Liver (tissue), 3 donors: ENCODE results near the gene ARID5B.

ENCODE experiments used
- CTCF ChIP-seq: fragments of 150-350 bp; IDR thresholded peaks from 2 replicates; pipeline ENCODE4 v1.5.1; 2017; ENCODE audit warnings: improper control_type of control experiment, low read depth, low read length; ENCODE audit not compliant: missing input control
- EGR1 ChIP-seq, 2 donors: IDR thresholded peaks; 2 replicates each; pipeline ENCODE4 v1.6.1; 2016 to 2018; ENCODE audit warnings: antibody characterized with exemption in 2 of 2, low read depth in 2 of 2
- FOXA1 ChIP-seq: IDR thresholded peaks from 2 replicates; pipeline ENCODE4 v1.6.1; 2016; ENCODE audit warnings: antibody characterized with exemption
- GABPA ChIP-seq, 2 donors: IDR thresholded peaks in 1 of 2; conservative IDR thresholded peaks in 1 of 2; 2 replicates each; pipeline ENCODE4 v1.6.1; 2016; ENCODE audit warnings: antibody characterized with exemption in 2 of 2, mild to moderate bottlenecking in 1 of 2, moderate library complexity in 1 of 2
- JUND ChIP-seq, 2 donors: IDR thresholded peaks; 2 replicates each; pipeline ENCODE4 v1.6.1; 2016; ENCODE audit warnings: antibody characterized with exemption in 2 of 2
- RAD21 ChIP-seq, 2 donors: IDR thresholded peaks; 2 replicates each; pipeline ENCODE4 v1.6.1; 2016; ENCODE audit warnings: antibody characterized with exemption in 2 of 2, mild to moderate bottlenecking in 2 of 2
- REST ChIP-seq: IDR thresholded peaks from 2 replicates; pipeline ENCODE4 v1.6.1; 2016; ENCODE audit warnings: antibody characterized with exemption, mild to moderate bottlenecking
- SP1 ChIP-seq: IDR thresholded peaks from 2 replicates; pipeline ENCODE4 v1.6.1; 2018; ENCODE audit warnings: antibody characterized with exemption, mild to moderate bottlenecking
- TAF1 ChIP-seq: conservative IDR thresholded peaks from 2 replicates; pipeline ENCODE4 v1.6.1; 2016; ENCODE audit warnings: antibody characterized with exemption, mild to moderate bottlenecking
- YY1 ChIP-seq: IDR thresholded peaks from 2 replicates; pipeline ENCODE4 v1.6.1; 2016; ENCODE audit warnings: antibody characterized with exemption, mild to moderate bottlenecking
- TF ChIP-seq, protein P1 (sequence below): IDR thresholded peaks from 2 replicates; pipeline ENCODE4 v1.6.1; 2016; ENCODE audit warnings: antibody characterized with exemption
- donor health status: healthy.
- donor health status: healthy.

- TF ChIP-seq CTCF (no peak), JUND (IDR thresholded peaks at IDR 0.05) (no peak), YY1 (no peak), GABPA (IDR thresholded peaks at IDR 0.05 in 1 of 2, conservative IDR thresholded peaks at IDR 0.05 in 1 of 2) (no peak), EGR1 (IDR thresholded peaks at IDR 0.05; ENCODE audit: low read depth in 2 of 2) (no peak), REST (no peak), FOXA1 (no peak), TAF1 (no peak), RAD21 (IDR thresholded peaks at IDR 0.05) (no peak), SP1 (no peak)
- TF ChIP-seq, protein P1, sequence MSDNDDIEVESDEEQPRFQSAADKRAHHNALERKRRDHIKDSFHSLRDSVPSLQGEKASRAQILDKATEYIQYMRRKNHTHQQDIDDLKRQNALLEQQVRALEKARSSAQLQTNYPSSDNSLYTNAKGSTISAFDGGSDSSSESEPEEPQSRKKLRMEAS: no peak
These were observed 16.6 kb downstream of the ARID5B start for GRCh38 chr10:61918140-61918539.
